ENCODE measurements around the gene OPA1. TPM values are rescaled to one million over a fixed set of nuclear protein-coding genes. Genes with fewer than 3 reads are reported as not detected.
A peak's percentile ranks its signal among the peaks of the same experiment; 100 is the strongest.

The OPA1 gene
- total and polyA plus RNA-seq, 2 of the 13 experiments (the other 11 are each of a cell fraction or from before 2014, with no cell fraction given), result 26.7 to 78.5 TPM

DNA sequence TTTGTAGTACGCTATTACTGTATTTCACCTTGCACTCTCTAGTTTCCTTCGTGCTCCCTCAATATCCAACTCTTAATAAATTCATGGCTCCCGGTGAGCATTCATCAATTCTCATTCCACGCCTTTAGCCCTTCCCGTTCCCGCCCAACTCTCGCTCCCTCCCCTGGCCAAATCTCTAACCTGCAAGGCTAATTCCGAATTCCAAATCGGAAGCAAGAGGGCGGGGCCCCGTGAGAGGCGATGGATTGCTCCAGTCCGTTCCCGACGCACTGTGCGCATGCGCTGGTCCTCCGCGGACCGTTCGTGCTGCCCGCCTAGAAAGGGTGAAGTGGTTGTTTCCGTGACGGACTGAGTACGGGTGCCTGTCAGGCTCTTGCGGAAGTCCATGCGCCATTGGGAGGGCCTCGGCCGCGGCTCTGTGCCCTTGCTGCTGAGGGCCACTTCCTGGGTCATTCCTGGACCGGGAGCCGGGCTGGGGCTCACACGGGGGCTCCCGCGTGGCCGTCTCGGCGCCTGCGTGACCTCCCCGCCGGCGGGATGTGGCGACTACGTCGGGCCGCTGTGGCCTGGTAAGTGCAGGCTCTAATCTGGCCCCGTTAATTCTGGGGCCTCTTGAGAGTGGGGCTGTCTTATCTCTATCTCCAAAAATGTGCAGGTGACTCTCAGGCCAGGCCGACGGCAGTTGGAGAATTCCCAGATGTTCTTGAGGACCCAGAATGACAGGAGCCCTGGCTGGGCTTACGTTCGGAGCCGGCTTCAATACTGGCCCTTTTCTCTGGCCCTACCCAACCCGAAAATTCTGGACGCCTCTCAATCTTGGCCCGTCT is at the start of gene OPA1 (continued):
- TF ChIP-seq, protein P1, sequence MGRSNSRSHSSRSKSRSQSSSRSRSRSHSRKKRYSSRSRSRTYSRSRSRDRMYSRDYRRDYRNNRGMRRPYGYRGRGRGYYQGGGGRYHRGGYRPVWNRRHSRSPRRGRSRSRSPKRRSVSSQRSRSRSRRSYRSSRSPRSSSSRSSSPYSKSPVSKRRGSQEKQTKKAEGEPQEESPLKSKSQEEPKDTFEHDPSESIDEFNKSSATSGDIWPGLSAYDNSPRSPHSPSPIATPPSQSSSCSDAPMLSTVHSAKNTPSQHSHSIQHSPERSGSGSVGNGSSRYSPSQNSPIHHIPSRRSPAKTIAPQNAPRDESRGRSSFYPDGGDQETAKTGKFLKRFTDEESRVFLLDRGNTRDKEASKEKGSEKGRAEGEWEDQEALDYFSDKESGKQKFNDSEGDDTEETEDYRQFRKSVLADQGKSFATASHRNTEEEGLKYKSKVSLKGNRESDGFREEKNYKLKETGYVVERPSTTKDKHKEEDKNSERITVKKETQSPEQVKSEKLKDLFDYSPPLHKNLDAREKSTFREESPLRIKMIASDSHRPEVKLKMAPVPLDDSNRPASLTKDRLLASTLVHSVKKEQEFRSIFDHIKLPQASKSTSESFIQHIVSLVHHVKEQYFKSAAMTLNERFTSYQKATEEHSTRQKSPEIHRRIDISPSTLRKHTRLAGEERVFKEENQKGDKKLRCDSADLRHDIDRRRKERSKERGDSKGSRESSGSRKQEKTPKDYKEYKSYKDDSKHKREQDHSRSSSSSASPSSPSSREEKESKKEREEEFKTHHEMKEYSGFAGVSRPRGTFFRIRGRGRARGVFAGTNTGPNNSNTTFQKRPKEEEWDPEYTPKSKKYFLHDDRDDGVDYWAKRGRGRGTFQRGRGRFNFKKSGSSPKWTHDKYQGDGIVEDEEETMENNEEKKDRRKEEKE (IDR thresholded peaks at IDR 0.05), result no peak
- TF ChIP-seq, protein P2, sequence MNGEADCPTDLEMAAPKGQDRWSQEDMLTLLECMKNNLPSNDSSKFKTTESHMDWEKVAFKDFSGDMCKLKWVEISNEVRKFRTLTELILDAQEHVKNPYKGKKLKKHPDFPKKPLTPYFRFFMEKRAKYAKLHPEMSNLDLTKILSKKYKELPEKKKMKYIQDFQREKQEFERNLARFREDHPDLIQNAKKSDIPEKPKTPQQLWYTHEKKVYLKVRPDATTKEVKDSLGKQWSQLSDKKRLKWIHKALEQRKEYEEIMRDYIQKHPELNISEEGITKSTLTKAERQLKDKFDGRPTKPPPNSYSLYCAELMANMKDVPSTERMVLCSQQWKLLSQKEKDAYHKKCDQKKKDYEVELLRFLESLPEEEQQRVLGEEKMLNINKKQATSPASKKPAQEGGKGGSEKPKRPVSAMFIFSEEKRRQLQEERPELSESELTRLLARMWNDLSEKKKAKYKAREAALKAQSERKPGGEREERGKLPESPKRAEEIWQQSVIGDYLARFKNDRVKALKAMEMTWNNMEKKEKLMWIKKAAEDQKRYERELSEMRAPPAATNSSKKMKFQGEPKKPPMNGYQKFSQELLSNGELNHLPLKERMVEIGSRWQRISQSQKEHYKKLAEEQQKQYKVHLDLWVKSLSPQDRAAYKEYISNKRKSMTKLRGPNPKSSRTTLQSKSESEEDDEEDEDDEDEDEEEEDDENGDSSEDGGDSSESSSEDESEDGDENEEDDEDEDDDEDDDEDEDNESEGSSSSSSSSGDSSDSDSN (CRISPR knock-in tag; IDR thresholded peaks at IDR 0.05), result peak; percentile 96
- TF ChIP-seq HMG20B (CRISPR knock-in tag; conservative IDR thresholded peaks at IDR 0.05) (peak; percentile 56; the same call in 1 of the 2 replicates), MAFF (IDR thresholded peaks at IDR 0.05; ENCODE audit: low read depth, low read length) (no peak), NR2F2 (IDR thresholded peaks at IDR 0.05; ENCODE audit: borderline replicate concordance, low read depth) (no peak), NCOA1 (CRISPR knock-in tag; IDR thresholded peaks at IDR 0.05) (peak; percentile 81; the same call in 1 of the 2 replicates), SMARCC2 (IDR thresholded peaks at IDR 0.05) (no peak), HOXA7 (CRISPR knock-in tag; IDR thresholded peaks at IDR 0.05) (no peak), RBFOX2 (IDR thresholded peaks at IDR 0.05; ENCODE audit: low read depth, low read length) (peak; percentile 94), ZNF207 (IDR thresholded peaks at IDR 0.05; ENCODE audit: borderline replicate concordance) (no peak), ZNF678 (CRISPR knock-in tag; IDR thresholded peaks at IDR 0.05) (no peak), TARDBP (CRISPR knock-in tag; IDR thresholded peaks at IDR 0.05) (peak; percentile 99)
- TF ChIP-seq, protein P3, sequence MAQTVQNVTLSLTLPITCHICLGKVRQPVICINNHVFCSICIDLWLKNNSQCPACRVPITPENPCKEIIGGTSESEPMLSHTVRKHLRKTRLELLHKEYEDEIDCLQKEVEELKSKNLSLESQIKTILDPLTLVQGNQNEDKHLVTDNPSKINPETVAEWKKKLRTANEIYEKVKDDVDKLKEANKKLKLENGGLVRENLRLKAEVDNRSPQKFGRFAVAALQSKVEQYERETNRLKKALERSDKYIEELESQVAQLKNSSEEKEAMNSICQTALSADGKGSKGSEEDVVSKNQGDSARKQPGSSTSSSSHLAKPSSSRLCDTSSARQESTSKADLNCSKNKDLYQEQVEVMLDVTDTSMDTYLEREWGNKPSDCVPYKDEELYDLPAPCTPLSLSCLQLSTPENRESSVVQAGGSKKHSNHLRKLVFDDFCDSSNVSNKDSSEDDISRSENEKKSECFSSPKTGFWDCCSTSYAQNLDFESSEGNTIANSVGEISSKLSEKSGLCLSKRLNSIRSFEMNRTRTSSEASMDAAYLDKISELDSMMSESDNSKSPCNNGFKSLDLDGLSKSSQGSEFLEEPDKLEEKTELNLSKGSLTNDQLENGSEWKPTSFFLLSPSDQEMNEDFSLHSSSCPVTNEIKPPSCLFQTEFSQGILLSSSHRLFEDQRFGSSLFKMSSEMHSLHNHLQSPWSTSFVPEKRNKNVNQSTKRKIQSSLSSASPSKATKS (CRISPR knock-in tag; IDR thresholded peaks at IDR 0.05), result 0 out of 2 replicates have a peak, but pooled peaks have one; percentile 22
- TF ChIP-seq, protein P4, sequence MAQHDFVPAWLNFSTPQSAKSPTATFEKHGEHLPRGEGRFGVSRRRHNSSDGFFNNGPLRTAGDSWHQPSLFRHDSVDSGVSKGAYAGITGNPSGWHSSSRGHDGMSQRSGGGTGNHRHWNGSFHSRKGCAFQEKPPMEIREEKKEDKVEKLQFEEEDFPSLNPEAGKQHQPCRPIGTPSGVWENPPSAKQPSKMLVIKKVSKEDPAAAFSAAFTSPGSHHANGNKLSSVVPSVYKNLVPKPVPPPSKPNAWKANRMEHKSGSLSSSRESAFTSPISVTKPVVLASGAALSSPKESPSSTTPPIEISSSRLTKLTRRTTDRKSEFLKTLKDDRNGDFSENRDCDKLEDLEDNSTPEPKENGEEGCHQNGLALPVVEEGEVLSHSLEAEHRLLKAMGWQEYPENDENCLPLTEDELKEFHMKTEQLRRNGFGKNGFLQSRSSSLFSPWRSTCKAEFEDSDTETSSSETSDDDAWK (CRISPR knock-in tag; IDR thresholded peaks at IDR 0.05), result no peak
- TF ChIP-seq, protein P5, sequence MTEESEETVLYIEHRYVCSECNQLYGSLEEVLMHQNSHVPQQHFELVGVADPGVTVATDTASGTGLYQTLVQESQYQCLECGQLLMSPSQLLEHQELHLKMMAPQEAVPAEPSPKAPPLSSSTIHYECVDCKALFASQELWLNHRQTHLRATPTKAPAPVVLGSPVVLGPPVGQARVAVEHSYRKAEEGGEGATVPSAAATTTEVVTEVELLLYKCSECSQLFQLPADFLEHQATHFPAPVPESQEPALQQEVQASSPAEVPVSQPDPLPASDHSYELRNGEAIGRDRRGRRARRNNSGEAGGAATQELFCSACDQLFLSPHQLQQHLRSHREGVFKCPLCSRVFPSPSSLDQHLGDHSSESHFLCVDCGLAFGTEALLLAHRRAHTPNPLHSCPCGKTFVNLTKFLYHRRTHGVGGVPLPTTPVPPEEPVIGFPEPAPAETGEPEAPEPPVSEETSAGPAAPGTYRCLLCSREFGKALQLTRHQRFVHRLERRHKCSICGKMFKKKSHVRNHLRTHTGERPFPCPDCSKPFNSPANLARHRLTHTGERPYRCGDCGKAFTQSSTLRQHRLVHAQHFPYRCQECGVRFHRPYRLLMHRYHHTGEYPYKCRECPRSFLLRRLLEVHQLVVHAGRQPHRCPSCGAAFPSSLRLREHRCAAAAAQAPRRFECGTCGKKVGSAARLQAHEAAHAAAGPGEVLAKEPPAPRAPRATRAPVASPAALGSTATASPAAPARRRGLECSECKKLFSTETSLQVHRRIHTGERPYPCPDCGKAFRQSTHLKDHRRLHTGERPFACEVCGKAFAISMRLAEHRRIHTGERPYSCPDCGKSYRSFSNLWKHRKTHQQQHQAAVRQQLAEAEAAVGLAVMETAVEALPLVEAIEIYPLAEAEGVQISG (CRISPR knock-in tag; IDR thresholded peaks at IDR 0.05), result peak; percentile 97
- TF ChIP-seq, protein P6, sequence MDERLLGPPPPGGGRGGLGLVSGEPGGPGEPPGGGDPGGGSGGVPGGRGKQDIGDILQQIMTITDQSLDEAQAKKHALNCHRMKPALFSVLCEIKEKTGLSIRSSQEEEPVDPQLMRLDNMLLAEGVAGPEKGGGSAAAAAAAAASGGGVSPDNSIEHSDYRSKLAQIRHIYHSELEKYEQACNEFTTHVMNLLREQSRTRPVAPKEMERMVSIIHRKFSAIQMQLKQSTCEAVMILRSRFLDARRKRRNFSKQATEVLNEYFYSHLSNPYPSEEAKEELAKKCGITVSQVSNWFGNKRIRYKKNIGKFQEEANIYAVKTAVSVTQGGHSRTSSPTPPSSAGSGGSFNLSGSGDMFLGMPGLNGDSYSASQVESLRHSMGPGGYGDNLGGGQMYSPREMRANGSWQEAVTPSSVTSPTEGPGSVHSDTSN (CRISPR knock-in tag; IDR thresholded peaks at IDR 0.05), result no peak; the same call in 1 of the 2 replicates
